K562 (cell line): ENCODE results near the gene PBOV1.

ENCODE experiments used
- ARHGAP35 ChIP-seq: fragments of 450-650 bp; IDR thresholded peaks from 2 replicates; pipeline ENCODE4 v1.6.1; 2018; ENCODE audit not compliant: partially characterized antibody
- CBX3 ChIP-seq, 2 experiments: IDR thresholded peaks; 1 replicate in 1 of 2; 2 replicates in 1 of 2; pipeline ENCODE4 v1.6.1; 2012; ENCODE audit warnings: inconsistent platforms in 2 of 2, low read length in 2 of 2, borderline replicate concordance in 1 of 2, control low read depth in 1 of 2
- CREB1 ChIP-seq, 2 experiments: sonication (generic) in 1 of 2; formaldehyde crosslinking in 1 of 2; IDR thresholded peaks; 2 replicates each; pipeline versions ENCODE4 v1.6.1 to v1.8.0; 2012 to 2022; ENCODE audit warnings: inconsistent platforms in 1 of 2, mild to moderate bottlenecking in 1 of 2, missing genetic modification reagents in 1 of 2, moderate library complexity in 1 of 2
- CTCF ChIP-seq, 3 experiments: IDR thresholded peaks in 2 of 3; conservative IDR thresholded peaks in 1 of 3; 2 replicates each; pipeline ENCODE4 v1.5.1; 2011 to 2012; ENCODE audit warnings: low read length in 3 of 3, mild to moderate bottlenecking in 3 of 3, control low read depth in 2 of 3, improper control_type of control experiment in 1 of 3, inconsistent platforms in 1 of 3, low read depth in 1 of 3, mixed read lengths in 1 of 3, moderate library complexity in 1 of 3; ENCODE audit not compliant: insufficient read depth in 2 of 3
- HMG20A ChIP-seq: fragments of 450-650 bp; formaldehyde crosslinking; conservative IDR thresholded peaks from 2 replicates; pipeline ENCODE4 v1.4.0; 2020; ENCODE audit warnings: mild to moderate bottlenecking, mixed read lengths
- NCOA4 ChIP-seq: fragments of 450-650 bp; IDR thresholded peaks from 2 replicates; pipeline ENCODE4 v1.6.1; 2018; ENCODE audit warnings: mild to moderate bottlenecking; ENCODE audit not compliant: partially characterized antibody
- RERE ChIP-seq: sonication (generic); formaldehyde crosslinking; IDR thresholded peaks from 2 replicates; pipeline ENCODE4 v1.8.0; 2023; ENCODE audit warnings: missing genetic modification reagents, mild to moderate bottlenecking, borderline replicate concordance
- TAF15 ChIP-seq: fragments of 200-400 bp; formaldehyde crosslinking; IDR thresholded peaks from 2 replicates; pipeline ENCODE4 v1.6.1; 2017; ENCODE audit warnings: mild to moderate bottlenecking, low read depth, low read length, moderate library complexity
- ZNF175 ChIP-seq: fragments of 200-800 bp; sonication (Bioruptor generic); IDR thresholded peaks from 2 replicates; pipeline ENCODE4 v1.6.1; 2016; ENCODE audit warnings: low read depth, mild to moderate bottlenecking, missing genetic modification characterization, missing compliant biosample characterization

- no peak for TF ChIP-seq TAF15
- no peak for TF ChIP-seq CBX3 (IDR thresholded peaks at IDR 0.05; ENCODE audit: borderline replicate concordance in 1 of 2, low read length in 2 of 2)
- no peak for TF ChIP-seq ZNF175 (CRISPR knock-in tag)
- TF ChIP-seq CTCF (IDR thresholded peaks at IDR 0.05 in 2 of 3, conservative IDR thresholded peaks at IDR 0.05 in 1 of 3; ENCODE audit: insufficient read depth in 2 of 3, low read depth in 1 of 3, low read length in 3 of 3), result no peak
- no peak for TF ChIP-seq ARHGAP35
- TF ChIP-seq CREB1 (IDR thresholded peaks at IDR 0.05), result no peak
- TF ChIP-seq CREB1 (CRISPR knock-in tag; IDR thresholded peaks at IDR 0.05), result no peak
- no peak for TF ChIP-seq NCOA4
- no peak for TF ChIP-seq RERE (CRISPR knock-in tag)
- no peak for TF ChIP-seq HMG20A (CRISPR knock-in tag)
These were observed 23.1 kb upstream of the PBOV1 start for GRCh38 chr6:138241381-138241780.
